K562 (cell line): Measurements from ENCODE around the gene SPATA25. TPM values are rescaled to one million over a fixed set of nuclear protein-coding genes. Genes with fewer than 3 reads are reported as not detected.

Source experiments
- ATAC-seq: fragments of 200-7000 bp; cut with Tn5 transposase; 3 replicates; pipeline ENCODE4 v1.9.1; 2020; ENCODE audit warnings: moderate library complexity
- BruUV-seq: library from RNA; stranded (reverse); fragments of 400-500 nt; replicated peaks from 2 replicates; lab custom pipeline; 2021; lab: Mats Ljungman, UMichigan
- CTCF ChIA-PET: fragments of 300-600 bp; formaldehyde crosslinking; extraction: SDS; loops from one replicate; lab custom pipeline; 2021; ENCODE audit warnings: low intra/inter-chr PET ratio; lab: Yijun Ruan, JAX
- POLR2A ChIA-PET: fragments of 300-600, 350-650 bp; sonication (Branson Sonifier 250); formaldehyde crosslinking; extraction: SDS; loops from one replicate; lab custom pipeline; 2021; ENCODE audit warnings: antibody characterized with exemption, inconsistent platforms; lab: Yijun Ruan, JAX
- DNase-seq, 4 experiments: peaks; one replicate each; pipeline versions ENCODE4 v3.0.0 to v3.0.0-alpha.2; 2011 to 2018; ENCODE audit warnings: low spot score in 3 of 4, mixed read lengths in 3 of 4; ENCODE audit errors: extremely low read depth in 1 of 4
- FAIRE-seq: peaks from 2 replicates; lab custom pipeline; 2011; peaks lifted over from hg19 to GRCh38; lab: Jason Lieb, UNC
- H2AFZ ChIP-seq: 2 replicates; pipeline ENCODE4 v1.6.0; 2011; ENCODE audit warnings: low read depth, low read length, control low read depth, inconsistent platforms
- H3K27ac ChIP-seq: fragments of 200-600 bp; 3 replicates; pipeline ENCODE4 v1.8.0; 2011; ENCODE audit warnings: low read depth, mild to moderate bottlenecking, control low read depth, inconsistent platforms, low read length, moderate library complexity, mixed read lengths; ENCODE audit errors: extremely low read depth
- H3K27me3 ChIP-seq, 2 experiments: fragments of 300-600 bp in 1 of 2; 2 replicates in 1 of 2; 3 replicates in 1 of 2; pipeline versions ENCODE4 v1.6.0 to v1.8.0; 2011; ENCODE audit warnings: inconsistent platforms in 2 of 2, low read length in 2 of 2, mild to moderate bottlenecking in 1 of 2, mixed read lengths in 1 of 2, moderate library complexity in 1 of 2; ENCODE audit not compliant: control insufficient read depth in 2 of 2, insufficient read depth in 2 of 2
- H3K36me3 ChIP-seq: fragments of 300-600 bp; 3 replicates; pipeline ENCODE4 v1.8.0; 2011; ENCODE audit warnings: mild to moderate bottlenecking, low read length, inconsistent platforms; ENCODE audit not compliant: control insufficient read depth, insufficient read depth
- H3K4me1 ChIP-seq, 2 experiments: fragments of 200-600 bp in 1 of 2; replicated peaks in 1 of 2; 2 replicates in 1 of 2; 3 replicates in 1 of 2; pipeline versions ENCODE4 v1.5.1 to v1.8.0; 2011; ENCODE audit warnings: inconsistent platforms in 2 of 2, low read length in 2 of 2, mild to moderate bottlenecking in 1 of 2, mixed read lengths in 1 of 2, moderate library complexity in 1 of 2; ENCODE audit not compliant: control insufficient read depth in 2 of 2, insufficient read depth in 2 of 2
- H3K4me2 ChIP-seq: 2 replicates; pipeline ENCODE4 v1.6.1; 2011; ENCODE audit warnings: low read length, control low read depth, inconsistent platforms, mixed read lengths; ENCODE audit not compliant: insufficient read depth
- H3K4me3 ChIP-seq: fragments of 200-600 bp; sonication (generic), shearing (Covaris generic); 2 replicates; pipeline ENCODE4 v1.5.1; 2016; ENCODE audit warnings: control low read depth, inconsistent platforms
- H3K79me2 ChIP-seq: fragments of 200-600 bp; 3 replicates; pipeline ENCODE4 v1.8.0; 2011; ENCODE audit warnings: low read length, inconsistent platforms; ENCODE audit not compliant: control insufficient read depth, insufficient read depth
- H3K9ac ChIP-seq, 2 experiments: 2 replicates each; pipeline versions ENCODE4 v1.6.0 to v1.6.1; 2011; ENCODE audit warnings: low read depth in 2 of 2, low read length in 2 of 2, control low read depth in 1 of 2, inconsistent platforms in 1 of 2, mild to moderate bottlenecking in 1 of 2, mixed read lengths in 1 of 2; ENCODE audit not compliant: insufficient read depth in 1 of 2
- H3K9me1 ChIP-seq: one replicate; pipeline ENCODE4 v1.6.0; 2011; ENCODE audit warnings: inconsistent platforms, mild to moderate bottlenecking, low read length, moderate library complexity; ENCODE audit not compliant: control insufficient read depth, insufficient read depth
- H3K9me3 ChIP-seq: replicated peaks from 2 replicates; pipeline ENCODE4 v1.5.1; 2011; ENCODE audit warnings: low read depth, low read length, inconsistent platforms; ENCODE audit not compliant: control insufficient read depth, insufficient read depth
- H4K20me1 ChIP-seq: replicated peaks from 2 replicates; pipeline ENCODE4 v1.6.1; 2011; ENCODE audit warnings: low read length, inconsistent platforms, mixed read lengths; ENCODE audit not compliant: control insufficient read depth, insufficient read depth
- CHD2 ChIP-seq: IDR thresholded peaks from 2 replicates; pipeline ENCODE4 v1.6.1; 2011; ENCODE audit warnings: low read depth, low read length
- E2F6 ChIP-seq, 2 experiments: IDR thresholded peaks; 2 replicates each; pipeline ENCODE4 v1.6.1; 2011; ENCODE audit warnings: borderline replicate concordance in 1 of 2, control low read depth in 1 of 2, low read depth in 1 of 2, low read length in 1 of 2, mild to moderate bottlenecking in 1 of 2, mixed read lengths in 1 of 2, moderate library complexity in 1 of 2; ENCODE audit not compliant: insufficient read depth in 1 of 2, insufficient read length in 1 of 2, poor library complexity in 1 of 2, severe bottlenecking in 1 of 2; ENCODE audit errors: extremely low read depth in 1 of 2
- HNRNPUL1 ChIP-seq: fragments of 200-400 bp; formaldehyde crosslinking; IDR thresholded peaks from 2 replicates; pipeline ENCODE4 v1.6.1; 2017; ENCODE audit warnings: low read length
- ID3 ChIP-seq, 2 experiments: fragments of 250-450 bp in 1 of 2; fragments of 450-650 bp in 1 of 2; sonication (Bioruptor Pico) in 1 of 2; IDR thresholded peaks; 2 replicates each; pipeline versions ENCODE4 v1.6.1 to v1.8.0; 2016 to 2021; ENCODE audit warnings: mild to moderate bottlenecking in 2 of 2, moderate library complexity in 2 of 2, missing compliant biosample characterization in 1 of 2, missing genetic modification characterization in 1 of 2
- KDM1A ChIP-seq, 2 experiments: fragments of 450-650 bp; IDR thresholded peaks; 2 replicates each; pipeline ENCODE4 v1.6.1; 2016; ENCODE audit warnings: mild to moderate bottlenecking in 2 of 2
- KLF1 ChIP-seq: fragments of 450-650 bp; IDR thresholded peaks from 2 replicates; pipeline ENCODE4 v1.6.1; 2016; ENCODE audit warnings: missing genetic modification characterization, missing compliant biosample characterization
- PRDM10 ChIP-seq: fragments of 450-650 bp; IDR thresholded peaks from 2 replicates; pipeline ENCODE4 v1.6.1; 2018; ENCODE audit not compliant: partially characterized antibody
- RBM25 ChIP-seq: fragments of 200-400 bp; formaldehyde crosslinking; IDR thresholded peaks from 2 replicates; pipeline ENCODE4 v1.6.1; 2018; ENCODE audit warnings: low read length, low read depth, moderate library complexity; ENCODE audit not compliant: severe bottlenecking
- SREBF1 ChIP-seq: fragments of 150-350 bp; IDR thresholded peaks from 2 replicates; pipeline ENCODE4 v1.6.1; 2014; ENCODE audit warnings: antibody characterized with exemption, low read depth, low read length, borderline replicate concordance
- ZBTB43 ChIP-seq: sonication (generic); formaldehyde crosslinking; IDR thresholded peaks from 2 replicates; pipeline ENCODE4 v1.8.0; 2023; ENCODE audit warnings: mild to moderate bottlenecking, missing genetic modification reagents
- ZFP36 ChIP-seq: fragments of 150-350 bp; IDR thresholded peaks from 2 replicates; pipeline ENCODE4 v1.6.1; 2018; ENCODE audit warnings: low read length, low read depth; ENCODE audit not compliant: partially characterized antibody
- ZNF280B ChIP-seq: fragments of 250-450 bp; sonication (Bioruptor Pico); IDR thresholded peaks from 2 replicates; pipeline ENCODE4 v1.5.1; 2021; ENCODE audit warnings: mild to moderate bottlenecking
- WGBS: fragments of 100-300 bp; shearing (Covaris generic); methylation state at CpG from one replicate; pipeline ENCODE4 v1.1.6; 2016; ENCODE audit warnings: low coverage, mixed read lengths; ENCODE audit not compliant: insufficient coverage; ENCODE audit errors: missing lambda C conversion rate; 5-methylcytosine and 5-hydroxymethylcytosine counted together
- in situ Hi-C: fragments of 300-500 bp; cut with MboI; formaldehyde crosslinking; loops from 4 replicates; pipeline ENCODE4 v1.15.0; 2018; ENCODE audit warnings: inconsistent platforms, mixed read lengths
- intact Hi-C: fragments of 100-400 bp; cut with micrococcal nuclease; formaldehyde crosslinking; loops from 2 replicates; pipeline ENCODE4 v1.14.2; 2022
- polyA plus RNA-seq, 8 experiments: library from polyadenylated mRNA; depleted of rRNA in 4 of 8; stranded (reverse) in 5 of 8; unstranded in 3 of 8; fragments of >200 nt; fragmentation: Nextera tagmentation in 2 of 8; fragmentation: Illumina TruSeq in 1 of 8; extraction: Ambion mirVana in 2 of 8; extraction: Trizol in 1 of 8; gene quantifications; 2 replicates each; pipeline versions ENCODE4 v1.2.1 to v1.2.3, GENCODE V29; 2011 to 2014; ENCODE audit warnings: inconsistent platforms in 1 of 8, missing spikeins in 1 of 8
- total RNA-seq, 7 experiments: library from RNA; depleted of rRNA in 6 of 7; stranded (reverse); fragments of >200 nt in 6 of 7; fragmentation: Illumina TruSeq in 2 of 7; extraction: Trizol in 2 of 7; gene quantifications; 2 replicates each; pipeline versions ENCODE4 v1.2.1 to v1.2.3, GENCODE V29; 2011 to 2021; ENCODE audit warnings: low replicate concordance in 1 of 7

SPATA25 gene
- total and polyA plus RNA-seq, 9 of the 15 experiments (the other 6 are each of a cell fraction or from before 2014, with no cell fraction given), result 0.21 to 0.95 (median 0.53) TPM; not detected in 3

- H2AFZ ChIP-seq, result no peak overlapping the region
- H3K36me3 ChIP-seq, result peaks cover 19% of the 10 kb centered on the region; the same call in 2 of the 3 replicates
- H3K27me3 ChIP-seq, result no peaks in the 10 kb centered on the region
- no TSS peak for BruUV-seq
- no peak for ATAC-seq
- no peak overlapping the region for H3K27ac ChIP-seq
- FAIRE-seq, result no peak
- H3K9ac ChIP-seq, result no peak overlapping the region
- DNase-seq, result no peak
- H3K79me2 ChIP-seq, result peaks cover 15% of the 10 kb centered on the region
- H3K4me1 ChIP-seq, result peaks cover 18 to 51% of the 10 kb centered on the region in 2 experiments
- in situ Hi-C loops (no loop called here), intact Hi-C loops (no loop called here)
- no peaks in the 10 kb centered on the region for H4K20me1 ChIP-seq
- H3K4me2 ChIP-seq, result no peak overlapping the region
- H3K4me3 ChIP-seq, result no peak overlapping the region
- POLR2A ChIA-PET, result interaction anchor here (1.6 to 2.6 kb wide), 2 partner anchors 9 to 11 kb away, joined by 6 read pairs; no protein-coding TSS in a partner anchor
- H3K9me3 ChIP-seq, result no peaks in the 10 kb centered on the region
- CTCF ChIA-PET, result no interaction called here
- H3K9me1 ChIP-seq, result no peaks in the 10 kb centered on the region
- 93% methylated on average over 2 of the region's 2 CpGs for WGBS
- TF ChIP-seq E2F6 (IDR thresholded peaks at IDR 0.05; ENCODE audit: borderline replicate concordance in 1 of 2, extremely low read depth in 1 of 2, insufficient read depth in 1 of 2, insufficient read length in 1 of 2, low read depth in 1 of 2, low read length in 1 of 2, poor library complexity in 1 of 2, severe bottlenecking in 1 of 2) (no peak), KDM1A (IDR thresholded peaks at IDR 0.05) (peak; percentile 42 to 45; a peak in 3 of 4 replicates), ZFP36 (peak; percentile 99), SREBF1 (no peak), RBM25 (peak; percentile 61), ZBTB43 (CRISPR knock-in tag) (no peak), ID3 (CRISPR knock-in tag; IDR thresholded peaks at IDR 0.05) (no peak), ID3 (tag; IDR thresholded peaks at IDR 0.05) (no peak), KLF1 (tag) (no peak), PRDM10 (no peak), HNRNPUL1 (no peak), CHD2 (no peak), ZNF280B (CRISPR knock-in tag) (no peak)
Observed at GRCh38 chr20:45908084-45908483, 20.7 kb upstream of the SPATA25 start.
